ENCODE measurements around the gene GPSM1. TPM values are rescaled to one million over a fixed set of nuclear protein-coding genes. Genes with fewer than 3 reads are reported as not detected.

Gene GPSM1, protein sequence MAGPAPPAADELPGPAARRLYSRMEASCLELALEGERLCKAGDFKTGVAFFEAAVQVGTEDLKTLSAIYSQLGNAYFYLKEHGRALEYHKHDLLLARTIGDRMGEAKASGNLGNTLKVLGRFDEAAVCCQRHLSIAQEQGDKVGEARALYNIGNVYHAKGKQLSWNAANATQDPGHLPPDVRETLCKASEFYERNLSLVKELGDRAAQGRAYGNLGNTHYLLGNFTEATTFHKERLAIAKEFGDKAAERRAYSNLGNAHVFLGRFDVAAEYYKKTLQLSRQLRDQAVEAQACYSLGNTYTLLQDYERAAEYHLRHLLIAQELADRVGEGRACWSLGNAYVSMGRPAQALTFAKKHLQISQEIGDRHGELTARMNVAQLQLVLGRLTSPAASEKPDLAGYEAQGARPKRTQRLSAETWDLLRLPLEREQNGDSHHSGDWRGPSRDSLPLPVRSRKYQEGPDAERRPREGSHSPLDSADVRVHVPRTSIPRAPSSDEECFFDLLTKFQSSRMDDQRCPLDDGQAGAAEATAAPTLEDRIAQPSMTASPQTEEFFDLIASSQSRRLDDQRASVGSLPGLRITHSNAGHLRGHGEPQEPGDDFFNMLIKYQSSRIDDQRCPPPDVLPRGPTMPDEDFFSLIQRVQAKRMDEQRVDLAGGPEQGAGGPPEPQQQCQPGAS
- 6.3 and 6.6 TPM in 2 replicates for total RNA-seq (2014; rRNA removed; shearing (Covaris generic))

DNA sequence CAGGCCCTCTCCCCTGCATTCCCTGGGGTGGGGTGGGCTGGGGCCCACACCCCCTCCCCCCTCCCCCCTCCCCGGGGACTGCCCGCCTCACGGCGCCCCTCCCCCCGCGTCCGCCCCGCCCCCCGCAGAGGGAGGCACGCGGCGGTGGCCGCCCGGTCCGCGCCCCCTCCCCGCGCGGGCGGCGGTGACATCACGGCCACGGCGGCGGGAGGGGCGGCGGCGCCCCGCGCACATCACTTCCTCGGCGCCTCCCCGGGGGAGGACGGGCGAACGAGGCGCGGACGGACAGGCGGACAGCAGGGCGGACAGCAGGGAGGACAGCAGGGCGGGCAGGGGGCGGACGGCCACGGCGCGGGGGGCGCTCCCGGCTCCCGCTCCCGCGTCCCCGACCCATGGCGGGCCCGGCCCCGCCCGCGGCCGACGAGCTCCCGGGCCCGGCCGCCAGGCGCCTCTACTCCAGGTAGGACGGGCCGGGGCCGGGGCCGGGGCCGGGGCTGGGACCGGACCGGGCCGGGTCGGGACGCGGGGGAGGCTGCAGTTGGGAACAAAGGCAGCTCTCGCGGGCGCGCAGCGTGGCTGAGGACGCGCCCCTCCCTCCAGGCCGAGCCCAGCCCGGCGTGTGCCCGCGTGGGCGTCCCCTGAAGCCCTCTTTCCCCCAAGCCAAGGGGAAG lies at the start of gene GPSM1:
TSS of gene GPSM1 (plus strand) at position 236 of the 671 bp plus-strand sequence. CDS start at position 393, 157 bp downstream.
- peak; percentile 42 for DNase-seq (ENCODE audit: low read depth)

DNA sequence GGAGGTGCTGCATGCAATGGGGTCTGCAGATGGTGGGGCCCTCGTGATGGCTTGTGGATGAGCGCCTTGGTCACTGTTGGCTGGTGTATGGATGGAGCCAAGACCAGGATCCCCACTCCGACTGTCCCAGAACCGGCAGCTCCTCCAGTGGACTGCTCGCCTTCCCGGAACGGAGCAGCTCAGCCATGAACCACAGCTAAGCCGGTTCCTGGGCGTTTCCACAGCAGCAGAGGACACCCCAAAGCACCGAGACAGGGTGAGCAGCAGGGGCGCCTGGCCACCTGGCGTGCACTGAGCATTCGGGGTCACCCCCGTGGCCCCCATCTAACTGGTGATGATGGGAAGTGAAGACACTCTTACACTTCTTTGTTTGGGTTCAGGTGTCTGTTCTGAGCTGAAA lies 49.6 kb upstream of the GPSM1 start:
- no peak for DNase-seq (ENCODE audit: low read depth)

DNA sequence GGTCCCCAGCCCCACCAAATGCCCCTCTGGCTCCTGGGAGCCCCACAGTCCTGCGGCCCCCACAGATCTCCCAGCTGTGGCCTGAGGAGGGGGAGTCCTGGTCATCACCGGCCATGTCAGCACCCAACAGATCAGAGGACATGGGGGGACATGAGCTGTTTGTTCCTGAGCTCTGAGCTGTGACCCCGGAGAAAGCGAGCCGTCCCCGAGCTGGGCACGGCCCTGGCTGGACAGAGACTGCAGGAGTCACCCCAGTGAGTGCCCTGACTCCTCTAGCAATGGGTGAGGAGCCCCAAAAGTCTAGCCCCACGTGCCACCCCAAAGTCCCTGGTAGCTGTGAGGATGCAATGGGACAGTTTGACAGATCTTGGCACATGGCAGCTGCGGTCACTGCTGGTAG lies 49.1 kb upstream of the GPSM1 start:
- DNase-seq (ENCODE audit: low read depth) = no peak

DNA sequence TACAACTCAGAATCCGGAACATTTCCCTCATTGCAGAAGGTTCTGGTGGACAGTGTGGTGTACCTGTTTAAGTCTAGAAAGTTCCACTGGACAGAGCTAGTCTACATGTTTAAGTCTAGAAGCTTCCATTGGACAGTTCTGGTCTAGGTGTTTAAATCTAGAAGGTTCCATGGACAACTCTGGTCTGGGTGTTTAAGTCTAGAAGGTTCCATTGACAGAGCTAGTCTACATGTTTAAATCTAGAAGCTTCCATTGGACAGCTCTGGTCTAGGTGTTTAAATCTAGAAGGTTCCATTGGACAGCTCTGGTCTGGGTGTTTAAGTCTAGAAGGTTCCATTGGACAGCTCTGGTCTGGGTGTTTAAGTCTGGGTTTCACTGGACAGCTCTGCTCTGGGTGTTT lies 48.4 kb upstream of the GPSM1 start:
- no peak for DNase-seq (ENCODE audit: low read depth)

DNA sequence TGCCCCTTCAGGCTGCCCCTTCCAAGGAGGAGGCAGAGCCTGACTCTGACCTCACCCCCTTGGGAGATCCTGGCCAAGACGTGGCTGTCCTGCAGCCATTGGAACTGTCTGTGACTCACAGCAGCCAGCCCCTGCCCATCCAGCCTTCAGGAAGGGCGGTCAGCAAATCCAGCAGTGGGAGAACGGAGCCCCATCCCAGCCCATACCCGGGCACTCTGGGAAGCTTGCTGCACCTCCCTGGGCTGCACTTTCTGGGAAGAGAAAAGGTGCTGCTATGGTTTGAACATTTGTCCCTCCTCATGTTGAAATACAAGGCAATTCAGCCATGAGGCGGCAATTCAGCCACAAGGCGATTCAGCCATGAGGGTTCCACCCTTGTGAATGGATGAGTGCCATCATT lies 47.9 kb upstream of the GPSM1 start:
- DNase-seq (ENCODE audit: low read depth) = no peak

DNA sequence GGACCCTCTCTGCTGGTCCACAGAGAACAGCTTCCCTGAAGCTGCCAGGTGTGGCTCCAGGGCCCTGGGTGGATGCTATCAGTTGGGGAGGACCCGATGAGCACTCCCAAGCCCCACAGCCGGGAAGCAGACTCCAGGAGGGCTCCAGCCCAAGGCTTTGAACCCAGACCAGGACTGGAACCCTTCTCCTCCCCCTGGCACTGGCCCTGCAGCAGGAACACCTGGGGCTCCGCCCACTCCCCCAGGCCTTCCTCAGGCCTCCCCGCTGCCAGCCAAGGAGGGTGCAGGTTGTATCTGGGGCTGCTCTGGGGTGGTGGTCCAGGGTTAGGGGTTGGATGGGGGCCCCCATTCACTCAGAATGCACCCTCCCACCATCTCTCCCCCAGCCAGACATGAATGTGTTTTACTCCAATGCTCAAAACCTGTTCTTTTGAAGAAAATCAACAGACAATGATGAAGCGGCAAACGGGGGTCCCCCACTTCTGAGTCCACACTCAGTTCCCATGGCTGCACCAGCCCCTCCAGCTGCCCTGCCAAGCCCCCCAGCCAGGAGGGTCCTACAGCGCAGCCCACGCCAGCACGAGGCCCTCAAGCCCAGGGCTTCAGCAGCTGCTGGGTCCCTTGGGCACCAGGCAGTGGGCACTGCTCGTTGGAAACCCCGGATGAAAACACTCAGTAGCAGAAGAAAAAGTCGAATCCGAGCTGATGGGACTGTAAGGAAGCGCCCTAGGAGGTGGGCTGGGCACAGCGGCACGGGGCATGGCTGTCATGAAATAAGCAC lies 46.6 kb upstream of the GPSM1 start:
- DNase-seq (ENCODE audit: low read depth) = no peak

DNA sequence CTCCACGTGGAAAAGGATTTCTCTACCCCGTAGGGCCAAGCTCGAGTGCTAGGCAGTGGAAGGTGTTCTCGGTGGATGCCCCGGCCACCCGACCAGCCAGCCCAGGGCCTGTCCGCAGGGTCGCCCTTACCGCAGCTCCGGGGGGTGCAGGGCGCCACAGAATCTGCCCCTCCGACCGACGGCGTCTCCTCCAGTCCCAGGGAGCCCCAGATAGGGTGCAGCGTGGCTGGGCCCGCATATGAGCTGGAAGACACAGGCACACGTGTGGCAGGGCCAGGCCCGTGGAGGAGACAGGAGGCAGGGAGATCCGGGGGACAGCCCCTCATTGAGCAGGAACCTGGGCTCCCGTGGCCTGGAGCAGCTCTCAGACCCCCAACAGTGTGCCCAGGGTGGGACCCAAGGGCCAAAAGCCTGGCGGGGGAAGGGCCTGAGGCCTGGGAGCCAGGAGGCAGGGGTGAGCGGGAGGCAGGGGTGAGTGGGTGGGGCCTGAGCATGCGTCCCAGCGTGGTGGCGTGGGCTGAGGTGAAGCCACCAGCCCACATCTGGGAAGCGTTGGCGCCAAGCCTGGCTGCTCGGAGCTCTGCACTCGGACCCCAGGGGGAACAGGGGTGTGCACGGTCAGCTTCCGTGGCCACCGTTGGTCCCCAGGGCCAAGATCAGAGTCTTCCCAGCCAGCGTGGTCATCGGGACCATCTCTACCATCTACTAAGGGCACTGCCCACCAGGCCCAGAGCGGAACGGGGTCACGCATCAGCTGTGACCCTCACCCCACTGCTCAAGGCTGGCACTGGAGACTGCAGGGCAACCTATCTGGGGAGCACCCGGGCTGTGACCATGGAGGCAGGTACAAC lies 45.7 kb upstream of the GPSM1 start:
- no peak for DNase-seq (ENCODE audit: low read depth)

DNA sequence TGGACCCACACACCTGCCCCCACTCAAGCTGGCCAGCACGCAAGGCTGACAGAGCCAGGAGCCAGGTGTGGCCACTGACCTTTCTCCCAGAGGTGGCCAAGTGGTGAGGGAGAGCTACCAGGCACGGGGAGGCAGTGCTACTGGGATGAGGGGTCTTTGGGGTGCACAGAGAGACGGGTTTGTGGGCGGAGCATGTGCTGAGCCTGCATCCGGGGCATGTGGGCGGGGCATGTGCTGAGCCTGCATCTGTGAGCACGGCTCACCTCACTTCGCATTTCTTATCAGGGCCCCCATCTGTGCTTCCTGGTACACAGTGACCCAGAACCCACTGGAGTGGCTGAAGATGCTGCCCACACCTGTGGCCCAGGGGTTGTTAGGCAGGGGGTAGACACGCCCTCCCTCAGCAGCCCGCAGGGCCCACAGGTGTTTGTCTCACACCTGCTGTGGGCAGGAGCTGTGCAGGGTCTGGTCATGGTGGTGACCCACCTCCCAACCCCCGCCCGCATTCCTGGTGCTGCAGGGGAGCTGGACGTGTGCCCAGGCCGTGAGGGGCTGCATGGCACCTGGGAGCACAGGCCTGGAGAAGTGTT lies 45.0 kb upstream of the GPSM1 start:
- no peak for DNase-seq (ENCODE audit: low read depth)

DNA sequence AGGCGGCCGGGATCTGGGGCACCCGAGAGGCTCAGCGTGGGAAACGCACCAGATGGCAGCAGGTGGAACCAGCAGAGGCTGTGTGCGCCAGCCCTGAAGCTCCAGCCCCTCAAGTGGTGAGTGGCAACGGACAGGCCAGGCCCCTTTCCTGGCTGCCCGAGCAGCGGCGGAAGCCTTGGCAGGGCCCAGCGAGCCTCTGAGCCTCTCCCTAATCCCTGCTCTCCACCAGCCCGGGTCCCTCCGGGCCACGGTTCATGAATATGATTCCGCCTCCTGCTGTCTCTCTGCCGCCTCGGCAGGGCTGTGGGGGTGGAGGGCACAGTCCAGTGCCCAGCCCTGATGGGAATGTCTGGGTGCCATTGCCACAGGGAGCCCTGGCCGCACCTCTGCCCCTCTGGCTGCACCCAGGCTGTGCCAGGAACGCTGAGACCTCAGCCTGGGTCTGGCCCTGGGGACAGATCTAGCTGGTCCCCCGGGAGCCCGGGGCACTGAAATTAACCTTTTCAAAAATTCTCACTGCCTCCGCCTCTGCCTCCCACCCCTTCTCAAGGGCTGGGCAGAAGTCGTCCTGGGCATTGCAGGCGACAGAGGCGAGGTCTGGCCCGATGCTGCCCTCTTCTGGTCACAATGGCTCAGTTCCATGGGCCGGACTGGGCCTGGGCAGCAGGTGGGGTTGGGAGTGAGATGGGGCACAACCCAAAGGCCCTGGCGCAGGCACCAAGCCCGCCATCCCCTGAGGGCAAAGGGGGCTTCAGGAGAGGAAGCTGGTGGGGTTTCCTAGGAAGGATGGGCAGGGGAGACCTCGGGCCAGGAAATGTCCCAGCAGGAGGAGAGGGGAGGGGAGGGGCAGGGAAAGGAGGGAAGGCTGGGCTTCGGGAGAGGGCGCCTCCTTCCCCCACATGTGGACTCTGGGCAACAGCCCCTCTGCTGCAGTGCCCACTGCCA lies 43.8 kb upstream of the GPSM1 start:
- peak; percentile 56 for DNase-seq (ENCODE audit: low read depth)

- DNase-seq (ENCODE audit: low read depth) = no peak
These were observed 43.0 kb upstream of the GPSM1 start for GRCh38 chr9:136284311-136284710.

DNA sequence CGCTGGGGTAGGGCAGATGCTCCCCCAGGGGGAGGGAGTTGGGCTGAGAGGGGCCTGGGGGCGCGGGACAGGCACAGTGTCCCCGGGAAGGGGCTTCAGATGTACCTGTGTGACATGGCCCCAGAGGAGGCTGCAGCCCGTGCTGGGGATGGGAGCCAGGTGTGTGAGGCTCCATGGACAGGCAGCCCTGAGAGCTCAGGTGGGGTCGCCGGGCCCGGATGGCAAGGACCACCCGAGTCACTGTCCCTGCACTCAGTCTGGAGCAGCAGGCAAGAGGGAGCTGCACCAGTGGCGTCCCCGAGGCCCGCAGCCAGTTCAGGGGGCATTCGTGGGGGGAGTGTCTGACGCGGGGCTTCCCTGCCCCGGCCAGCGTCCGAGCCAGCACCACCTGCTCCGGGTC lies 42.4 kb upstream of the GPSM1 start:
- DNase-seq (ENCODE audit: low read depth) = no peak

DNA sequence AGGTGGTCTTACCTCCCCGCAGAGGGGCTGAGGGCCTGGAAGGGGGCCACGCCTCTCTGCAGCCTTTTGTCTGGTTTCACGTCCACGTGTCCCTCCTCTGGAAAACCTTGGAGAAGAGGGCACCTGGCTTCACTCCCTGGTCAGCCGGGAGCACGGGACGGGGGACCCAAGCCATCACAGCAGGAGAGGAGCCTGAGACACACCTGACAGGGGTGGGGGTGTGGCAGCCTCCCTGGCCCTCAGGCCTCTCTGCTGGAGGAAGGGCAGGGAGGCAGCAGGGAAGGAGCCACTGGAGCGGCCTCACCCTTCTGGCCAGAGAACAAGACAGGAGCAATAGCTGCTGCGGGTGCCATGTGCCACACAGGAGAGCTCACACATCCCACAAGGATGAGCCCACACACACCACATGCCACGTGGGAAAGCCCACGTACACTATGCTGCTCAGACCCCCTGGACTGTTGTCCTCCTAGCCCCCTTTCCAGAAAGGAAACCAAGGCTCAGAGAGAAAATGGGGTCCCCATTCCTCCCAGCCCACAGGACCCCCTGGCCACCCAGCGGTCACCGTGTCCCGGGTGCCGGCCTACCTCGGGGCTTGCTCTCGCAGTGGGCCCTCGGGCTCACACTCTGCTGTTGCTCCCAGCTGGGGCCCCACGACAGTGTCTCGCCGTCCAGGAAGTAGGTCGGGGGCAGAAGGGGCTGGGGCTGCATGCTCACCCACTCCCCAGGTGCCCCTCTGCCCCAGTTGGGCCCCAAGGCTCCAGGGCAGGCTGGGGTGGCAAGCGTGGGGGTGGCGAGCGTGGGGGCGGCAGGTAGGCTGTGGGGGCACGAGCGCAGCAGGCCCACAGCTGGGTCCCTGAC lies 41.6 kb upstream of the GPSM1 start:
- no peak for DNase-seq (ENCODE audit: low read depth)

GRCh38 chr9:136286359-136286986 lies 40.9 kb upstream of the GPSM1 start:
- no peak for DNase-seq (ENCODE audit: low read depth)

DNA sequence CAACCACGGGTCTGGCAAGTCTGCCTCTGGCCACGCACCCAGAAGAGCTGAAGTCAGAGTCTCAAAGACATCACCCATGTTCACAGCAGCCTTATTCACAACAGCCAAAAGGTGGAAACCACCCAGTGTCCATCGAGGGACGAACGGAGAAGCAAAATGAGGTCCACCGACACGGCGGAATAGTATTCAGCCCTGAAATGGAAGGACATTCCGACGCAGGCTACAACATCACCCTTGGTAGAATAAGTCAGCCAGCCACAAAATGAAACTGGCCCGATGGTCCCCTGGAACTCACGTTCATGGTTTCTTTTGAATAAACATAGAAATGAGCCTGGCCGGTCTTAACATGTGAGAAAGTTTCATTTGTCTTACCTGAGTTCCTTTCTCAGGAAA lies 40.4 kb upstream of the GPSM1 start:
- no peak for DNase-seq (ENCODE audit: low read depth)

- DNase-seq (ENCODE audit: low read depth) = no peak
These were observed 39.2 kb upstream of the GPSM1 start for GRCh38 chr9:136287960-136288753.

GRCh38 chr9:136289651-136290507 lies 37.5 kb upstream of the GPSM1 start:
- DNase-seq (ENCODE audit: low read depth) = no peak

Measured in RPMI7951 (cell line).